HG03280 (cell line): ENCODE results near the gene PDGFRA.
A peak's percentile ranks its signal among the peaks of the same experiment; 100 is the strongest.

ENCODE experiments used
- ATAC-seq: cut with Tn5 transposase; IDR thresholded peaks from one replicate; pipeline ENCODE4 v1.9.1; 2021; ENCODE audit warnings: mild to moderate bottlenecking, moderate library complexity; ENCODE audit not compliant: unreplicated experiment

The PDGFRA gene

DNA sequence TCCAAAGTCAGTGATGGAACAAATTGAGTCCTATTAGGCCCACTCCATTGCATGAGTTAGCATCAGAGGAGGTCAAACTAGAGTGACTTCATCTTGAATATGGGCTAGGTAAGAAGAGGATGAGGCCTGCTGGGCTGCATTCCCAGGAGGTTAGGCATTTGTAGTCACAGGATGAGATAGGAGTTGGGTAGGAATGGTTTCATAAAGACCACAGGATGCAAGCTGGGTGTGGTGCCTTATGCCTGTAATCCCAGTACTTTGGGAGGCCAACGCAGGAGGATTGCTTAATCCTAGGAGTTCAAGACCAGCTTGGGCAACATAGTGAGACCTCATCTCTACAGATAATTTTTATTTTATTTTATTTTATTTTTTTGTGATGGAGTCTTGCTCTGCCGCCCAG, 26.8 kb downstream of the PDGFRA start:
- no peak for ATAC-seq

- no peak for ATAC-seq
These were observed 27.7 kb downstream of the PDGFRA start for GRCh38 chr4:54256491-54257486.

- no peak for ATAC-seq
These were observed 36.3 kb downstream of the PDGFRA start for GRCh38 chr4:54265366-54265765.

DNA sequence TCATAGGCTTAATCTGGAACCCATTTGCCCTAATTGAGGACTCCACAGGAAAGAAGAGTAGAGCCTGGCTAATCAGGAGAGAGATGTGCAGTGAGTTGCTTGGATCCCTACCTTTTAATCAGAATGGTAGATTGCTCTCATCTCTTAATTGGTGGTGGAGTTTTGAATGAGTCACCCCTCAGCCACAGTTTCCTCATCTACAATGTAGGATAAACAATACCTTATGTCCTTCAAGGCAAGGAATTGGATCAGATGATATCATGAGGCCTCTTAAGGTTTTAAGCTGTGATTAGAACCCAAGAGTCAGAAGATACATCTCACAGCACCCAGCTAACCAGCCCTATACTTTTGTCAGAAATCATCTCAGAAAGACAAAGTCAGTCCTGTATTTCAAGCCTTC, 39.1 kb downstream of the PDGFRA start:
- no peak for ATAC-seq

GRCh38 chr4:54271464-54271863, 42.4 kb downstream of the PDGFRA start:
- no peak for ATAC-seq

- ATAC-seq, result no peak
These were observed 43.0 kb downstream of the PDGFRA start for GRCh38 chr4:54272051-54272450.

DNA sequence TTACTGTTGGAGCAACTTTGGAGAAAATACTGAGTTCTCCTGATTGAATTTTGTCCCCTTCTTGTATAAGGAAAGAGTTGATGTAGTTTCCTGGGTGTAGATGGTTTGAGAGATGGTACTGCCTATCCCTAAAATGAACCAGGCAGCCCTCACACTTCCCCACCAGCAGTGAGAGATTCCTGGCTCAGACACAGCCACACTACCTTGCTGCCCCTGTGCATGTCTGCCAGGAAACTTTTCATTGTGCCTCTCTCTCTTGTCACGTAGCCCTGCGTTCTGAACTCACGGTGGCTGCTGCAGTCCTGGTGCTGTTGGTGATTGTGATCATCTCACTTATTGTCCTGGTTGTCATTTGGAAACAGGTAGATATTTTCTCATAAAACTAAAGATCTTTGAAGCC, 45.2 kb downstream of the PDGFRA start:
- no peak for ATAC-seq

DNA sequence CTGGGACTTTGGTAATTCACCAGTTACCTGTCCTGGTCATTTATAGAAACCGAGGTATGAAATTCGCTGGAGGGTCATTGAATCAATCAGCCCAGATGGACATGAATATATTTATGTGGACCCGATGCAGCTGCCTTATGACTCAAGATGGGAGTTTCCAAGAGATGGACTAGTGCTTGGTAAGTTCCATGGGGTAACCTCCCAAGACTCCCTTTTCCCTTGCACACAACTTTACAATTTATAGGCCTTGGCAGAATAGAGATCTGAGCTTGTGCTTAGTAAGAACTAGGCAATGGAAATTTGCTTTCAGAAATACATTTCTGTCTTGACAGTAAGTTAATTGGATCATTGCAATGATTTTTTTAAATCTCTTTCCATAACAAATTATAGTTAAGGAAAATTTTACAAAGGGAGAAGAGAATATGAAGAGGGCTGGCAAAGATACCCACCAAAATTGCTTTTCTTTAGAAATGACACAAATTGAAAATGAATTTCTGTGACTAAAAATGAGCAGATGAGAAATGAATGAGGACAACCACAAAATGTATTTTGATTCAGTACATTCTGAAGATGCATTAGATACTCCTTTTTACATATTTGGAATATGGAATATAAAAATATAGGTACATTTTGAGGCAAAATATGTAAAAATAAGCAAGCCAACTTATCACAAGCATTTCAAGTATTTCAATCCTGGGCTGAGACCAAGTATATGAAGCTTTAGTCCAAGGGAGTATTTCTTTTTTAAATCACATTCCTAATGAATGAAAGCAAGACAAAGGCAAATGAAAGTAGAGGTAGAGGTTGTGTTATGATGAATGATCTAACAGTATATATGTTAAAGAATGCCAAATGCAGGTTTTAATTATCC, 45.9 kb downstream of the PDGFRA start:
- no peak for ATAC-seq

DNA sequence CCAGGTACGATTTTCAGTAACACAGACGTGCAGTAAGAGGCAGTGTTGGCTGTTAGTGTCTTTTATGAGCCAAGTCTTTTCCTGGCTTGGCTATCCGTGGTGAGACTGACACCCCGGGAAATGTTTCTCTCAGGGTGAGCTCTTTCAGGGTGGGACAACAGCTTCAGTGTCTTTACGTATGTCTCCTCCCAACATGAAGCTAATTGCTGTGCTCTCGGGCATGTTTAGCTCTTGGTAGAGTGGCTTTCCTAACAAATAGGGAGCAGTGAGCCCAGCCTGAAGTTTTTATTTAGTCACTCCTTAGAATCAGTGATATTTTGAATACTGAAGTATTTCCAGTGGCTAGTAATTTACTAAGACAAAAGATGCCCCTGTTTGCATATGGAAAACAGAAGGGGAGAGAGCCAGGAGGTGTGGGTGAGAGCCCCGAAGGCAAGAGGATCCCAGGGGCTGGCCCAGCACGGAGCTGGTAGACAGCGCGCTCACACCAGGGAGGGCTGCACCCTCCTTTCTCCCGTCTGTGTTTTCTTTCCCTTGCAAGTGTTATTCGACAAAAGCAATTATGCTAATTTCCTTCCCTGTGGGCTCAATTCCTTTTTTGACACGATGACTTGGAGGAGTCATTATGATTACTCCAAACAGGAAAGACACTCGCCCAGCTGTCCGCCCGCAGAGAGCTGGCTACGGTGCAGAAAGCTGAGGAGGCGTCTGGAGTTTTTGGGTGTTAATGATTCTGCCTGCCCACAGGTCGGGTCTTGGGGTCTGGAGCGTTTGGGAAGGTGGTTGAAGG, 47.7 kb downstream of the PDGFRA start:
- ATAC-seq, result no peak

- ATAC-seq, result no peak
These were observed 48.6 kb downstream of the PDGFRA start for GRCh38 chr4:54277691-54278090.

DNA sequence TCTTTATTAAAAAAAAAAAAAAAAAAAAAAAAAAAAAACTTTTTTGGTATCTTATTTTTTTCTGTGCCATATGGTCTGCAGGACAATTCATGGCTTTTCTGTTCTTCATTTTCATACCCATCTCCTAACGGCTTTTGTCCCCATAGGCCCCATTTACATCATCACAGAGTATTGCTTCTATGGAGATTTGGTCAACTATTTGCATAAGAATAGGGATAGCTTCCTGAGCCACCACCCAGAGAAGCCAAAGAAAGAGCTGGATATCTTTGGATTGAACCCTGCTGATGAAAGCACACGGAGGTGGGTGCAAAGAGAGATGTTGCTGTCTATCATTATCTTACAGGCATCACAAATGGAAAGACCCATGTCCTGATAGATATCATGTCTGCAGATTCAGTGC, 49.1 kb downstream of the PDGFRA start:
- ATAC-seq, result no peak

DNA sequence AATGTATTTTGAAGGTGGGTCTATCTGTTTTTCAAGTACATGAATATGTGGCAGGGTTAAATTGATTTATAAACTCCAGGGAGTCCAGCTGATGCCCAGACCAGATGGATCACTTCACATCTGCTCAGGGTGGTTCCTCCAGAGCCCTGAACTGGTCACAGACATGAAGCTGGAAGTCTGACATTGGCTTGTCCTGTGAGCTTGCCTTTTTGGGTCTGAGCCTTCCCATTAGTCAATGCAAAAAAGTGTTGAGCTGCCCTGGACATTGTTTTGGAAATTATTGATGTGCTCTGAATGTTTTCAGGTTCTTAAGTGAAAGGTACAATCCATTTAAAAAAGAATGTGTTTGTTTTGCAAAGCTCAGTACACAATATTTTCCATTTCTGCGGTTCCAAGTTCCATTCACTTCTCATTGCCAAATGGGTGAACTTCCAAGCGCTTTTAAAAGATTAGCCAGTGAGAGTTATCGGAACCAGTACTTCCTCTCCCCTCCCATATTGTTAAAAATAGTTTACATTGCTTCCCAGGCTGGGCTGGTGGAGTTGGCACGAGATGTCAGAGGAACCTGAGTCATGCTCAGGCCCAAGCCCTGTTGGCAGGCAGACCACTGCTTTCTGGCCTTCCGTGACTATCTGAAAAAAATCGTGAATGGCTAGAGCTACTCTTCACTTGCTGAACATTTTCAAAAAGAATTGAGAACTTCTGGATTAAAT, 52.1 kb downstream of the PDGFRA start:
- ATAC-seq, result no peak

DNA sequence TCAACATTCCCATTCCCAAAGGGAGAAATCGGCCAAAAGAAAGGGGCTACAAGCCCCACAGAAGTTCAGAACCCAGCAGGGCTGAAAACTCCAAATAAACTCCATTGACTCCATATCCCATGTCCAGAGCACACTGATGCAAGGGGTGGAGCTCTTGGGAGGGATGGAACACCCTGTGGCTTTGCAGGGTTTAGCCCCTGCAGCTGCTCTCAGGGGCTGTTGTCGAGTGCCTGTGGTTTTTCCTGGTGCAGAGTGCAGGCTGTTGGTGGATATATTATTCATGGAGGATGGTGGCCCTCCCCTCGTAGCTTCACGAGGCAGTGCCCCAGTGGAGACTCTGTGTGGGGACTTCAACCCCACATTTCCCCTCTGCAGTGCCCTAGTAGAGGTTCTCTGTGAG, 53.7 kb downstream of the PDGFRA start:
- ATAC-seq, result no peak

GRCh38 chr4:54289316-54289715, 60.2 kb downstream of the PDGFRA start:
- ATAC-seq, result no peak

DNA sequence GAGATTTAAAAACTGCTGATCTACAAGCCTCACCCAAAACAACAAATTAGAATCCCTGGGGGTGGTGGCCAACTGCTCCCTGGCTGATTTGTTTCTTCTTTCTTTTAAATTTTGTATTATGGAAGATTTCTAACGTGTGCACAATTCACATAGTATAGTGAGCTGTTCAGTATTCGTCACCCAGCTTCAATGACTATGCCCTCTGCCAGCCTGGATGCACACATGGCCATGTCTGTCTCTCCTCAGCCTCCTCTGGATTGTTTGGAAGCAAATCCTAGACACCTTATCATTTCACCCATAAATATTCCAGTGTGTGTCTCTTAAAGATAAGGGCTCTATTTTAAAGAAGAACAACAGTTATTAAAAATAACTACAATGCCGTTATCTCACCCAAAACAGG, 61.9 kb downstream of the PDGFRA start:
- ATAC-seq, result no peak

DNA sequence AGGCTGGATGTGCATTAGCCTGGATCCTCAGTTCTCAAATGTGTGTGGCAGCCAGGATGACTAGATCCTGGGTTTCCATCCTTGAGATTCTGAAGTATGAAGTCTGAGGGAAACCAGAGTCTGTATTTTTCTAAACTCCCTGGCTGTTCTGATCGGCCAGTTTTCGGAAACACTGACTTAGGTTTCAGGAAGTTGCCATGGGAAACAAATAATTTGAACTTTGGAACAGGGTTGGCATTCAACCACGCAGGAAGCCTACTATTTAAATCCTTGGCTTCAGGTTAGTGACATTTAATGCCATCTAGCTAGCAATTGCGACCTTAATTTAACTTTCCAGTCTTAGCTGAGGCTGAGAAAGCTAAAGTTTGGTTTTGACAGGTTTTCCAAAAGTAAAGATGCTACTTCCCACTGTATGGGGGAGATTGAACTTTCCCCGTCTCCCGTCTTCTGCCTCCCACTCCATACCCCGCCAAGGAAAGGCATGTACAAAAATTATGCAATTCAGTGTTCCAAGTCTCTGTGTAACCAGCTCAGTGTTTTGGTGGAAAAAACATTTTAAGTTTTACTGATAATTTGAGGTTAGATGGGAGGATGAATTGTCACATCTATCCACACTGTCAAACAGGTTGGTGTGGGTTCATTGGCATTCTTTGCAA, 67.6 kb downstream of the PDGFRA start:
- ATAC-seq, result no peak

- ATAC-seq, result no peak
These were observed 79.0 kb downstream of the PDGFRA start for GRCh38 chr4:54308110-54308509.

DNA sequence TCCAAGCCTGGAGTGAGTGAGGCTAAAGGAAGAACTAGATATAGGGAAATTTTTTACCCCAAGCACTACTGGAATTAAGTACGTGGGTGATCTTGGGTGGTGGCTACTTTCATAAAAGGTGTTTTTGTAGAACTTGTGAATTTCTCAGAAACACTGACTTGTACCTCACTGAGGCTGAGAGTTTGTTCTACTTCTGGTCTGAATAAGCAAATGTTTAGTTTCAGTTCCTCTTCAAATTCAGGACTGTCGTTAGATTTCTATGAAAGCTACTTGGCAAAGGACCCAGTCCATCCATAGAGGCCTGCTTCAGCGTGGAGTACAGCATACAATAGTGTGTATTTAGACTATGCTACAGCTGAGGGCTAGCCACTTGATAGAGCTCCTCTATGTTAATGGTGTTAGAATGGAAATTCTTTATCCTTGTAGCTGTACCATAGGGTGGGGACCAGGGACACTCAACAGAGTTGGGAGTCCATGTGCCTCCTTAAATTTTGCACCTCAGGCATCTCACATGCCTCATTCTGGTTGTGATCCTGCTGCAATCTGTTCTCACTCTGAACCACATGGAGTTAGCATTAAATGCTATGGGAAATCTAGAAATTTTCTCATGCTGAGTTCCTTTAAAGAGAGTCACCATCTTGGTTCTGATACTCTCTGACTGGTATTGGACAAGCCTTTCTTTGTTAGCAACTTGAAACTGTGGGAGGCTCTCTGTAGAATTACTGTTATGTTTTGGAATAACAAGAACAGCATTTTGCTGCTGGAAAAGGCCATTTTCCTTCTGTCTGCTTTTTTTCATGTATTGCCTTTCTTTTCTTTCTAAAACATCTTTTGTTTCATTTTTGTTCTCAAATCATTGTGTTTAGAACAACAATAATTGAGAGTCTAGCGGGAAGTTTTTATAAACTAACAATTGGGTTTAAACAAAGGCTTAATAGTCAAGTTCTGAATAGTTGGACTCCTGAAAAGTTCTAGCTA, 86.8 kb downstream of the PDGFRA start:
- peak; percentile 97 for ATAC-seq

DNA sequence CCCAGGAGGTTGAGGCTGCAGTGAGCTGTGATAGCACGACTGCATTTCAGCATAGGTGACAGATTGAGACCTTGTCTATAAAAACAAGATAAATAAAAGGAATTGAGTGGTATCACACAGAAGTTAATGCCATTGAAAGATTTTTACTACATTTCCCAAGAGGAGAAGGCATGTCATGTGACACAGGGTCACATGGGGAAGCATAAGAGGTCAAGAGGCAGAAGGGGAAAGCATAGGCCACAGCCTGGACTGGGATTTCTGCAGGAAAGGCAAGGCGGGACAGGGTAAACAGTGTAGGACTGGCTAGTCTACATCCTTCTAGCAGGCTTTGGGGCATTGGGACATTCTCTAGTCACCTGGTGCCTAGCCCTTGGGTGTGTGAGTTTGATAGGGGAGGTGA, 88.6 kb downstream of the PDGFRA start:
- no peak for ATAC-seq
